GM19467 (cell line): ENCODE measurements around the gene KRTAP4-11.
"Not testable (repeated sequence)": the region's sequence is repeated elsewhere in the genome, so short reads cannot be mapped to it uniquely, and the experiment has no call there.

Experiments used
- ATAC-seq: cut with Tn5 transposase; IDR thresholded peaks from one replicate; pipeline ENCODE4 v1.9.1; 2021; ENCODE audit warnings: mild to moderate bottlenecking, moderate library complexity; ENCODE audit not compliant: unreplicated experiment

KRTAP4-11 gene

GRCh38 chr17:41088760-41089352 lies 29.3 kb downstream of the KRTAP4-11 start:
- ATAC-seq: not testable (repeated sequence)

DNA sequence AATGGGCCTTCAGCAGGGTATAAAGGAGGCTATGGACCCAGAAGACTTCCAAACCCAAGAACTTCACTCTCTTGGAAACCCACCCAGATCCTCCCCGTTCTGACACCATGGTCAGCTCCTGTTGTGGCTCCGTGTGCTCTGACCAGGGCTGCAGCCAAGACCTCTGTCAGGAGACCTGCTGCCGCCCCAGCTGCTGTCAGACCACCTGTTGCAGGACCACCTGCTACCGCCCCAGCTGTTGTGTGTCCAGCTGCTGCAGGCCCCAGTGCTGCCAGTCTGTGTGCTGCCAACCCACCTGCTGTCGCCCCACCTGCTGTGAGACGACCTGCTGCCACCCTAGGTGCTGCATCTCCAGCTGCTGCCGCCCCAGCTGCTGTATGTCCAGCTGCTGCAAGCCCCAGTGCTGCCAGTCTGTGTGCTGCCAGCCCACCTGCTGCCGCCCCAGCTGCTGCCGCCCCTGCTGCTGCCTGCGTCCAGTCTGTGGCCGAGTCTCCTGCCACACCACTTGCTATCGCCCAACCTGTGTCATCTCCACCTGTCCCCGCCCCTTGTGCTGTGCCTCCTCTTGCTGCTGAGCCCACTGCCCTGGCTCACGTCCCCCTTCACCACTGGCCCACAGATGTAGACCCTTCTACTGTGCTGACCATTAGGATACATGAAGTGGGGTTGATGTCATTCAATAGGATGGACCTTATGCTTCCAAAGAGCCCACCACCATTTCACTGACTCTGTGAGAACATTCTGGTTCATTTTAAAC lies 33.9 kb downstream of the KRTAP4-11 start, which contains the start of gene KRTAP4-7:
TSS of gene KRTAP4-7 (plus strand) at position 51 of the 757 bp plus-strand sequence. CDS start at position 108, 57 bp downstream.
- ATAC-seq: not testable (repeated sequence)

DNA sequence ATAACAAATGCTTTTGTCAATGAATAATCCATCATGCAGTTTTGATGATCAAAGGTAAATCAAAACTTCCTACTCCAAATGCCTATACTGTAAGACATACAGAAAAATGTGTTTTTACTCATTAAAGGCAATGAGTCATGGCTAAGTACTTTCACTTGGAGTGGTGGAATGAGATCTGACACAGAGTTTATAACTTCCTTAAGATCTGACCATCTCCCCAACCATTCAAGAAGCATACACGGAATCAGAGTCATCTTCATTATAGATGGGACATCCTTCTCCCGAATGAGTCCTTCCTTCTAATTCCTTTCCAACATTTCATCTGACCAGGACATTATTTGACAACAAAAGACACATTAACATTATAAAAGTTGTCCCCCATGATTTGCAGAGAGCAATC lies 34.7 kb downstream of the KRTAP4-11 start:
- not testable (repeated sequence) for ATAC-seq

- no peak for ATAC-seq
These were observed 35.5 kb downstream of the KRTAP4-11 start for GRCh38 chr17:41082626-41083025.

GRCh38 chr17:41076788-41077187 lies 41.4 kb downstream of the KRTAP4-11 start:
- no peak for ATAC-seq

DNA sequence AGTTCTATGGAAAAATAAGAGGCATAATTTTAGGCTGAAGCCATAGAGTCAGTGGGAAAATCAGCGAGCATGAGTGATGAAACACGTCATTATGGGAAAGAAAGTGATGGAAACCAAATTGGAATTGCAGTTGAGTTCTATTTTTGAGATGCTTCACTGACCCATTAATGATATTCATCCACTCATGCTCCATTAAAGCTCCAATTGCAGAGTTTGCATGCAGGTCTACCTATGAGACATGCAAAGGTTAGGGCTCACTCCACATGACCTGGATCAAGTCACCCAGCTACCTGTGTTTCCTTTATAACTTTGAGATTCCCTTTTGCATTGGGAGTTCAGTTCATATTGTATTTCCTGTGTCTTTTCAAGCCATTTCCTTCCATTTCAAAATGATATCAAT lies 44.5 kb downstream of the KRTAP4-11 start:
- ATAC-seq: no peak

DNA sequence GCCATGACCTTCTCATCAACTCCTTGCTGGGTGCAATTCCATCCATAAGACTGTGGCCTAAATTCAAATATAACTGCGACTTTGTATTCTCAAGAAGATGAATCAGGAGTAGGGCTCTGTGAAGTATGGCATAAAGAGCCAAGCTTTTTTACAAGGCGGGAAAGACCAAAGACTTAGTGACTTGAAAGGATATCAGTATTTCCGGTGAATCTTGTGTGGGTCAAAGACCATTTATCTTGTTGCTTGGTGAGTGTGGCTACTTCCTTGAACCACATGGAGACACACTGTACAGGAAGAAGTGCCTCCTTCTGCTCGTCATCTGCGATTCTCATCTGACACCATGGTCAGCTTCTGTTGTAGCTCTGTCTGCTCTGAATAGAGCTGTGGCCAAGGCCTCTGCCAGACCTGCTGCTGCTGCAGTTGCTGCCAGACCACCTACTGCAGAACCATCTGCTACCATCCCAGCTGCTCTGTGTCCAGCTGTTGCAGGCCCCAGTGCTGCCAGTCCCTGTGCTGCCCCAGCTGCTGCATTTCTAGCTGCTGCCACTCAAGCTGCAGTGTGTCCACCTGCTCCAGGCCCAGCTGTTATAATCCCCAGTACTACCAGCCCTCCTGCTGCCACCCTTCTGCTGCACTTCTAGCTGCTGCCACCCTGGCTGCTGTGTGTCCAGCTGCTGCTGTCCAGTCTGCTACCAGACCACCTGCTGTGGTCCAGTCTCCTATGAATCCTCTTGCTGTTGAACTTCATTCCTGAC lies 46.4 kb downstream of the KRTAP4-11 start:
- no peak for ATAC-seq

DNA sequence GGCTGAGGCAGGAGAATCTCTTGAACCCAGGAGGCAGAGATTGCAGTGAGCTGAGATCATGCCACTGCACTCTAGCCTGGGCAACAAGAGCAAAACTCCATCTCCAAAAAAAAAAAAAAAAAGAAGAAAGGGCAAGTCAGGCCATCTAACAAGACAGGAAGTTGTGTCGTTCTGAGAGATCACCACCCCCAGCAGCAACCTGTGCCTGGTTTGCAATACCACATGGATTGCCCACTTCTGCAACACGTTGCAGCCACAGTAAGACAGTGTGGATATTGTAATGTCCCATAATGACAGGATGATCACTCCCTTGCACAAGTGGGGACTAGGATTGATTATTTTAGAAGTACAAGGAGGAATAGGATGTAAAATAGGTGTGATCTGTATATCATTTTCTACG lies 49.1 kb downstream of the KRTAP4-11 start:
- no peak for ATAC-seq

- ATAC-seq: no peak
These were observed 50.9 kb downstream of the KRTAP4-11 start for GRCh38 chr17:41067281-41067680.
